HepG2 (cell line): ENCODE measurements around the gene RPL35. TPM values are rescaled to one million over a fixed set of nuclear protein-coding genes. Genes with fewer than 3 reads are reported as not detected.

Experiments
- NFYB ChIP-seq: sonication (generic); formaldehyde crosslinking; IDR thresholded peaks from 2 replicates; pipeline ENCODE4 v1.4.0; 2020; ENCODE audit warnings: missing genetic modification reagents
- NRL ChIP-seq: sonication (generic); formaldehyde crosslinking; IDR thresholded peaks from 2 replicates; pipeline ENCODE4 v1.5.0; 2020; ENCODE audit warnings: missing genetic modification reagents, mild to moderate bottlenecking, moderate library complexity, borderline replicate concordance
- polyA plus RNA-seq, 8 experiments: library from polyadenylated mRNA; depleted of rRNA in 3 of 8; stranded (reverse) in 7 of 8; unstranded in 1 of 8; fragments of >200 nt; fragmentation: Illumina TruSeq in 4 of 8; extraction: Trizol in 4 of 8; gene quantifications; 2 replicates each; pipeline versions ENCODE4 v1.2.1 to v1.2.3, GENCODE V29; 2011 to 2016; ENCODE audit warnings: low read depth in 4 of 8, missing spikeins in 1 of 8, mixed read lengths in 1 of 8; ENCODE audit not compliant: insufficient read depth in 1 of 8
- total RNA-seq, 5 experiments: library from RNA; depleted of rRNA; stranded (reverse); fragments of >200 nt; fragmentation: Illumina TruSeq; extraction: Trizol; gene quantifications; 2 replicates each; pipeline ENCODE4 v1.2.3, GENCODE V29; 2016; ENCODE audit warnings: low read depth in 1 of 5
- TF ChIP-seq, protein P1 (sequence below): sonication (generic); formaldehyde crosslinking; IDR thresholded peaks from 2 replicates; pipeline ENCODE4 v1.5.0; 2020; ENCODE audit warnings: mild to moderate bottlenecking, missing genetic modification reagents, borderline replicate concordance
- TF ChIP-seq, protein P2 (sequence below): fragments of 450-650 bp; IDR thresholded peaks from 2 replicates; pipeline ENCODE4 v1.6.1; 2016
- TF ChIP-seq, protein P3 (sequence below): sonication (generic); formaldehyde crosslinking; IDR thresholded peaks from 2 replicates; pipeline ENCODE4 v1.4.0; 2020; ENCODE audit warnings: missing genetic modification reagents, borderline replicate concordance
- TF ChIP-seq, protein P4 (sequence below): sonication (generic); formaldehyde crosslinking; IDR thresholded peaks from 2 replicates; pipeline ENCODE4 v1.5.1; 2020; ENCODE audit warnings: mild to moderate bottlenecking, missing genetic modification reagents, borderline replicate concordance
- TF ChIP-seq, protein P5 (sequence below): sonication (generic); formaldehyde crosslinking; IDR thresholded peaks from 2 replicates; pipeline ENCODE4 v1.5.0; 2020; ENCODE audit warnings: mild to moderate bottlenecking, missing genetic modification reagents, borderline replicate concordance
- TF ChIP-seq, protein P6 (sequence below): IDR thresholded peaks from 2 replicates; pipeline ENCODE4 v1.6.1; 2016

Gene RPL35
- total and polyA plus RNA-seq, 2 of the 13 experiments (the other 11 are each of a cell fraction or from before 2014, with no cell fraction given): 2,153 to 2,935 TPM

DNA sequence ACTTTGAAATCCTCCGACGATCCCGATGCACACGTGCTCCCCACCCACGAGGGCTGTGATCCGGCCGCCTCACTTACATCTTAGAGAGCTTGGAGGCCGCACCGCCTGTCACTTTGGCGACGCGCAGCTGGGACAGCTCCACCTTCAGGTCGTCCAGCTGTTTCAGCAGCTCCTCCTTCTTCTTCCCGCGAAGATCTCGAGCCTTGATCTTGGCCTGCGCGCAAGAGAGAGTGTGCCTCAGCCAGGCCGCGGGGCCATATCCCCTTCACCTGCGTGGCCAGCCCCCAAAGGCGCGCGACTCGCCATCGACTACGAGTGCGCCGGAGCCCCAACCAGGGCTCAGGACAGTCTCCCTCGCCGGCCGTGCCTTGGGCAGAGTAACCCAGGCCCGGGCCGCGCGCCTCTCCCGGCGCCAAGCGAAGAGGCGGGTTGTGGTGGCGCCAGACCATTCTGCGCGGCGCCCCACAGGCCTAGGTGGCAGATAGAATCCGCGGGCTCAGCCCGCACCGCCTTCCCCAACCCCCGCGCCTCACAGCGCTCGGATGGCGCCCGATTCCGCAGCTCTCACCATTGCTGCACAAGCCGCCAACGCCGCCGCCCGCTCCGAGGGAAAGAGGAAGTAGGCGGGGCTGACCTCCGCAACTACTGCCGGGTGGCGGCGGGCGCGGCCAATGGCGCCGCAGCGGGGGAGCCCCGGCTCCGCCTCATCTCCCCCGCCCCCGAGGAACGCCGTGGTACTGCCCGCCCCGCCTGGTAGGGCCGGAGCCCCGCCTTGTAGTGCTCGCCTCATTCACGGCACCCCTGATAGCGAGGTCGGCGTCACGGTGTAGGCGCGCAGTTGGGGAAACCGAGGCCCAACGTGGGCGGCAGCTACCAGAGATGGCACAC, at the start of gene RPL35, which contains the start of gene ARPC5L (continued):
- TF ChIP-seq, protein P1, sequence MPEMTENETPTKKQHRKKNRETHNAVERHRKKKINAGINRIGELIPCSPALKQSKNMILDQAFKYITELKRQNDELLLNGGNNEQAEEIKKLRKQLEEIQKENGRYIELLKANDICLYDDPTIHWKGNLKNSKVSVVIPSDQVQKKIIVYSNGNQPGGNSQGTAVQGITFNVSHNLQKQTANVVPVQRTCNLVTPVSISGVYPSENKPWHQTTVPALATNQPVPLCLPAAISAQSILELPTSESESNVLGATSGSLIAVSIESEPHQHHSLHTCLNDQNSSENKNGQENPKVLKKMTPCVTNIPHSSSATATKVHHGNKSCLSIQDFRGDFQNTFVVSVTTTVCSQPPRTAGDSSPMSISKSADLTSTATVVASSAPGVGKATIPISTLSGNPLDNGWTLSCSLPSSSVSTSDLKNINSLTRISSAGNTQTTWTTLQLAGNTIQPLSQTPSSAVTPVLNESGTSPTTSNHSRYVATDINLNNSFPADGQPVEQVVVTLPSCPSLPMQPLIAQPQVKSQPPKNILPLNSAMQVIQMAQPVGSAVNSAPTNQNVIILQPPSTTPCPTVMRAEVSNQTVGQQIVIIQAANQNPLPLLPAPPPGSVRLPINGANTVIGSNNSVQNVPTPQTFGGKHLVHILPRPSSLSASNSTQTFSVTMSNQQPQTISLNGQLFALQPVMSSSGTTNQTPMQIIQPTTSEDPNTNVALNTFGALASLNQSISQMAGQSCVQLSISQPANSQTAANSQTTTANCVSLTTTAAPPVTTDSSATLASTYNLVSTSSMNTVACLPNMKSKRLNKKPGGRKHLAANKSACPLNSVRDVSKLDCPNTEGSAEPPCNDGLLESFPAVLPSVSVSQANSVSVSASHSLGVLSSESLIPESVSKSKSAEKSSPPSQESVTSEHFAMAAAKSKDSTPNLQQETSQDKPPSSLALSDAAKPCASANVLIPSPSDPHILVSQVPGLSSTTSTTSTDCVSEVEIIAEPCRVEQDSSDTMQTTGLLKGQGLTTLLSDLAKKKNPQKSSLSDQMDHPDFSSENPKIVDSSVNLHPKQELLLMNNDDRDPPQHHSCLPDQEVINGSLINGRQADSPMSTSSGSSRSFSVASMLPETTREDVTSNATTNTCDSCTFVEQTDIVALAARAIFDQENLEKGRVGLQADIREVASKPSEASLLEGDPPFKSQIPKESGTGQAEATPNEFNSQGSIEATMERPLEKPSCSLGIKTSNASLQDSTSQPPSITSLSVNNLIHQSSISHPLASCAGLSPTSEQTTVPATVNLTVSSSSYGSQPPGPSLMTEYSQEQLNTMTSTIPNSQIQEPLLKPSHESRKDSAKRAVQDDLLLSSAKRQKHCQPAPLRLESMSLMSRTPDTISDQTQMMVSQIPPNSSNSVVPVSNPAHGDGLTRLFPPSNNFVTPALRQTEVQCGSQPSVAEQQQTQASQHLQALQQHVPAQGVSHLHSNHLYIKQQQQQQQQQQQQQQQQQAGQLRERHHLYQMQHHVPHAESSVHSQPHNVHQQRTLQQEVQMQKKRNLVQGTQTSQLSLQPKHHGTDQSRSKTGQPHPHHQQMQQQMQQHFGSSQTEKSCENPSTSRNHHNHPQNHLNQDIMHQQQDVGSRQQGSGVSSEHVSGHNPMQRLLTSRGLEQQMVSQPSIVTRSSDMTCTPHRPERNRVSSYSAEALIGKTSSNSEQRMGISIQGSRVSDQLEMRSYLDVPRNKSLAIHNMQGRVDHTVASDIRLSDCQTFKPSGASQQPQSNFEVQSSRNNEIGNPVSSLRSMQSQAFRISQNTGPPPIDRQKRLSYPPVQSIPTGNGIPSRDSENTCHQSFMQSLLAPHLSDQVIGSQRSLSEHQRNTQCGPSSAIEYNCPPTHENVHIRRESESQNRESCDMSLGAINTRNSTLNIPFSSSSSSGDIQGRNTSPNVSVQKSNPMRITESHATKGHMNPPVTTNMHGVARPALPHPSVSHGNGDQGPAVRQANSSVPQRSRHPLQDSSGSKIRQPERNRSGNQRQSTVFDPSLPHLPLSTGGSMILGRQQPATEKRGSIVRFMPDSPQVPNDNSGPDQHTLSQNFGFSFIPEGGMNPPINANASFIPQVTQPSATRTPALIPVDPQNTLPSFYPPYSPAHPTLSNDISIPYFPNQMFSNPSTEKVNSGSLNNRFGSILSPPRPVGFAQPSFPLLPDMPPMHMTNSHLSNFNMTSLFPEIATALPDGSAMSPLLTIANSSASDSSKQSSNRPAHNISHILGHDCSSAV (CRISPR knock-in tag): peak; percentile 88; the same call in 1 of the 2 replicates
- TF ChIP-seq NRL (CRISPR knock-in tag) (peak; percentile 52; the same call in 1 of the 2 replicates), NFYB (peak; percentile 79)
- TF ChIP-seq, protein P2, sequence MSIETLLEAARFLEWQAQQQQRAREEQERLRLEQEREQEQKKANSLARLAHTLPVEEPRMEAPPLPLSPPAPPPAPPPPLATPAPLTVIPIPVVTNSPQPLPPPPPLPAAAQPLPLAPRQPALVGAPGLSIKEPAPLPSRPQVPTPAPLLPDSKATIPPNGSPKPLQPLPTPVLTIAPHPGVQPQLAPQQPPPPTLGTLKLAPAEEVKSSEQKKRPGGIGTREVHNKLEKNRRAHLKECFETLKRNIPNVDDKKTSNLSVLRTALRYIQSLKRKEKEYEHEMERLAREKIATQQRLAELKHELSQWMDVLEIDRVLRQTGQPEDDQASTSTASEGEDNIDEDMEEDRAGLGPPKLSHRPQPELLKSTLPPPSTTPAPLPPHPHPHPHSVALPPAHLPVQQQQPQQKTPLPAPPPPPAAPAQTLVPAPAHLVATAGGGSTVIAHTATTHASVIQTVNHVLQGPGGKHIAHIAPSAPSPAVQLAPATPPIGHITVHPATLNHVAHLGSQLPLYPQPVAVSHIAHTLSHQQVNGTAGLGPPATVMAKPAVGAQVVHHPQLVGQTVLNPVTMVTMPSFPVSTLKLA: no peak
- TF ChIP-seq, protein P3, sequence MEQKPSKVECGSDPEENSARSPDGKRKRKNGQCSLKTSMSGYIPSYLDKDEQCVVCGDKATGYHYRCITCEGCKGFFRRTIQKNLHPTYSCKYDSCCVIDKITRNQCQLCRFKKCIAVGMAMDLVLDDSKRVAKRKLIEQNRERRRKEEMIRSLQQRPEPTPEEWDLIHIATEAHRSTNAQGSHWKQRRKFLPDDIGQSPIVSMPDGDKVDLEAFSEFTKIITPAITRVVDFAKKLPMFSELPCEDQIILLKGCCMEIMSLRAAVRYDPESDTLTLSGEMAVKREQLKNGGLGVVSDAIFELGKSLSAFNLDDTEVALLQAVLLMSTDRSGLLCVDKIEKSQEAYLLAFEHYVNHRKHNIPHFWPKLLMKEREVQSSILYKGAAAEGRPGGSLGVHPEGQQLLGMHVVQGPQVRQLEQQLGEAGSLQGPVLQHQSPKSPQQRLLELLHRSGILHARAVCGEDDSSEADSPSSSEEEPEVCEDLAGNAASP: no peak
- TF ChIP-seq, protein P4, sequence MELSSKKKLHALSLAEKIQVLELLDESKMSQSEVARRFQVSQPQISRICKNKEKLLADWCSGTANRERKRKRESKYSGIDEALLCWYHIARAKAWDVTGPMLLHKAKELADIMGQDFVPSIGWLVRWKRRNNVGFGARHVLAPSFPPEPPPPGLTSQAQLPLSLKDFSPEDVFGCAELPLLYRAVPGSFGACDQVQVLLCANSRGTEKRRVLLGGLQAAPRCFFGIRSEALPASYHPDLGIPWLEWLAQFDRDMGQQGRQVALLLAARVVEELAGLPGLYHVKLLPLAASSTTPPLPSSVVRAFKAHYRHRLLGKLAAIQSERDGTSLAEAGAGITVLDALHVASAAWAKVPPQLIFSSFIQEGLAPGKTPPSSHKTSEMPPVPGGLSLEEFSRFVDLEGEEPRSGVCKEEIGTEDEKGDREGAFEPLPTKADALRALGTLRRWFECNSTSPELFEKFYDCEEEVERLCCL (CRISPR knock-in tag): no peak
- TF ChIP-seq, protein P5, sequence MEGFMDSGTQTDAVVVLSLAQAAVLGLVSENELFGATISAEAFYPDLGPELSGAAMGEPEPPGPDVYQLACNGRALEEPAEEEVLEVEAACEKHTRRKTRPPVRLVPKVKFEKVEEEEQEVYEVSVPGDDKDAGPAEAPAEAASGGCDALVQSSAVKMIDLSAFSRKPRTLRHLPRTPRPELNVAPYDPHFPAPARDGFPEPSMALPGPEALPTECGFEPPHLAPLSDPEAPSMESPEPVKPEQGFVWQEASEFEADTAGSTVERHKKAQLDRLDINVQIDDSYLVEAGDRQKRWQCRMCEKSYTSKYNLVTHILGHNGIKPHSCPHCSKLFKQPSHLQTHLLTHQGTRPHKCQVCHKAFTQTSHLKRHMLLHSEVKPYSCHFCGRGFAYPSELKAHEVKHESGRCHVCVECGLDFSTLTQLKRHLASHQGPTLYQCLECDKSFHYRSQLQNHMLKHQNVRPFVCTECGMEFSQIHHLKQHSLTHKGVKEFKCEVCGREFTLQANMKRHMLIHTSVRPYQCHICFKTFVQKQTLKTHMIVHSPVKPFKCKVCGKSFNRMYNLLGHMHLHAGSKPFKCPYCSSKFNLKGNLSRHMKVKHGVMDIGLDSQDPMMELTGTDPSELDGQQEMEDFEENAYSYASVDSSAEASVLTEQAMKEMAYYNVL (CRISPR knock-in tag): no peak
- TF ChIP-seq, protein P6, sequence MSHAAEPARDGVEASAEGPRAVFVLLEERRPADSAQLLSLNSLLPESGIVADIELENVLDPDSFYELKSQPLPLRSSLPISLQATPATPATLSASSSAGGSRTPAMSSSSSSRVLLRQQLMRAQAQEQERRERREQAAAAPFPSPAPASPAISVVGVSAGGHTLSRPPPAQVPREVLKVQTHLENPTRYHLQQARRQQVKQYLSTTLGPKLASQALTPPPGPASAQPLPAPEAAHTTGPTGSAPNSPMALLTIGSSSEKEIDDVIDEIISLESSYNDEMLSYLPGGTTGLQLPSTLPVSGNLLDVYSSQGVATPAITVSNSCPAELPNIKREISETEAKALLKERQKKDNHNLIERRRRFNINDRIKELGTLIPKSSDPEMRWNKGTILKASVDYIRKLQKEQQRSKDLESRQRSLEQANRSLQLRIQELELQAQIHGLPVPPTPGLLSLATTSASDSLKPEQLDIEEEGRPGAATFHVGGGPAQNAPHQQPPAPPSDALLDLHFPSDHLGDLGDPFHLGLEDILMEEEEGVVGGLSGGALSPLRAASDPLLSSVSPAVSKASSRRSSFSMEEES (CRISPR knock-in tag): no peak
